ENCODE data around the gene SLC46A1.
A peak's percentile ranks its signal among the peaks of the same experiment; 100 is the strongest.
"Not testable (repeated sequence)": the region's sequence is repeated elsewhere in the genome, so short reads cannot be mapped to it uniquely, and the experiment has no call there.

The SLC46A1 gene

GRCh38 chr17:28405632-28406472 is at the start of gene SLC46A1:
Gene SLC46A1, minus strand, starts transcription at chr17:28406212. Its CDS starts 98 bp downstream, at chr17:28406114.
- peak; percentile 79 for DNase-seq (ENCODE audit: low spot score)

- no peak for DNase-seq (ENCODE audit: low spot score)
These were observed 43.8 kb upstream of the SLC46A1 start for GRCh38 chr17:28449859-28450258.

- no peak for DNase-seq (ENCODE audit: low spot score)
These were observed 41.4 kb upstream of the SLC46A1 start for GRCh38 chr17:28447396-28447760.

DNA sequence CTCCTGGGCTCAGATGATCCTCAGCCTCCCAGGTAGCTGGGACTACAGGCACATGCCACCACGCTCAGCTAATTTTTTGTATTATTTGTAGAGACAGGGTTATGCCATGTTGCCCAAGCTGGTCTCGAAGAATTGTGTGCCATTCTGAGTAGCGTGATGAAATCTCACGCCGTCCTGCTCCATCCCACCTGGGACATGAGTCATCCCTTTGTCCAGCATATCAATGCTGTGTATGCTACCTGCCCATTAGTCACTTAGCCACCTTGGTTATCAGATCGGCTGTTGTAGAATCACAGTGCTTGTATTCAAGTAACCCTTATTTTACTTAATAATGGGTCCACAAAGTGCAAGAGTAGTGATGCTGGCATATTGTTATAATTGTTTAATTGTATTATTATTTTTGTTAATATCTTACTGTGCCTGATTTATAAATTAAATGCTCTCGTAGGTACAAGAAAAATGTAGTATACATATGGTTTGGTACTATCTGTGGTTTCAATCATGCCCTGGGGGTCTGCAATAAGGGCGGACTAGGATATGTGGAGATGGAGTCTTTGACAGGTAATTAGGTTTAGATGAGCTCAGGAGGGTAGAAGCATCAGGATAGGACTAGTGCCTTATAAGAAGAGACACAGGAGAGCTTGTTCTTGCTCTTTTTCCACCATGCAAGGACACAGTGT is 40.8 kb upstream of the SLC46A1 start:
- no peak for DNase-seq (ENCODE audit: low spot score)

GRCh38 chr17:28443901-28444638 is 38.1 kb upstream of the SLC46A1 start:
- DNase-seq (ENCODE audit: low spot score), result no peak

GRCh38 chr17:28434326-28434725 is 28.3 kb upstream of the SLC46A1 start:
- DNase-seq (ENCODE audit: low spot score), result not testable (repeated sequence)

GRCh38 chr17:28433721-28434120 is 27.7 kb upstream of the SLC46A1 start:
- DNase-seq (ENCODE audit: low spot score), result no peak

- DNase-seq (ENCODE audit: low spot score), result not testable (repeated sequence)
These were observed 22.0 kb upstream of the SLC46A1 start for GRCh38 chr17:28427982-28428381.

- no peak for DNase-seq (ENCODE audit: low spot score)
These were observed 21.4 kb upstream of the SLC46A1 start for GRCh38 chr17:28427371-28427770.

GRCh38 chr17:28426081-28426519 is 20.1 kb upstream of the SLC46A1 start:
- peak; percentile 56 for DNase-seq (ENCODE audit: low spot score)

- DNase-seq (ENCODE audit: low spot score), result no peak
These were observed 19.2 kb upstream of the SLC46A1 start for GRCh38 chr17:28425206-28425605.

DNA sequence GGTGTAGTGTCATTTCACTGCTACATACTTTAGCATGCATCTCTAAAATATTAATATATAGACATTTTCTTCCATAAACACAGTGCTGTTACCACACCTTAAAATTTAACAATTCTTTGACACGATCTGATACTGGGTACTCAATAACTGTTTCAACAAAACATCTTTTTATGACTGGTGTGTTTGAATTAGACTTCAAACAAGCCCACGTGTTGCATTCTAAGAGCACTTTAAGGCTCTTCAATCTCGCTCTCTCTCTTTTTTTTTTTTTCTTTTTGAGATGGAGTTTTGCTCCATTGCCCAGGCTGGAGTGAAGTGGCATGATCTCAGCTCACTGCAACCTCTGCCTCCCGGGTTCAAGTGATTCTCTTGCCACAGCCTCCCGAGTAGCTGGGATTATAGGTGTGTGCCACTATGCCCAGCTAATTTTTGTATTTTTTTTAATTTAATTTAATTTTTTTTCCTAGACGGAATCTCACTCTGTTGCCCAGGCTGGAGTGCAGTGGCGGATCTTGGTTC is 15.8 kb upstream of the SLC46A1 start:
- no peak for DNase-seq (ENCODE audit: low spot score)

DNA sequence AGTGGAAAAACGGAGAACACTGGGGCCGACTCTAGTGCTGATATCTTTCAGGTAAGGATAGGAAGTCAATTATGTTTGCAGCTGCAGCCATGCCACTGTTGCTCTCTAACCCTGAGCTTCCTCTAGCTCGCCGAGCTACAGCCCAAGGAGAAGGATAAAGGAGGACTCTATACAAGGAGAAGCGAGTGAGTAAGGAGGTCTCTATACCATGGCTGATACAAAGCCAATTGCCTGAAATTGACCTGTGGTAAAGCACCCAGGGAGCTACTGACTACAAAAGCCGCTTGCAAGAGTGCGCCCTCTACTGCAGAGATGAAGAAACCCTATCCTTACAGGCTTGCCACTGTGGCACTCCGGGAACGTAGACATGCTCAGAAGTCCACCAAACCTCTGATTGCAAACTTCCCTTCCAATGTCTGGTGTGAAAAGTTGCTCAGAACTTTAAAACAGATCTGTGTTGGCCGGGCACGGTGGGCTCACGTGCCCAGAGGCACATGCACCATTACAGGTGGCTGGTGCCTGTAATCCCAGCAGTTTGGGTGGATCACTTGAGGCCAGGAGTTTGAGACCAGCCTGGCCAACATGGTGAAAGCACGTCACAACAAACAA is 10.8 kb upstream of the SLC46A1 start:
- peak; percentile 83 for DNase-seq (ENCODE audit: low spot score)

DNA sequence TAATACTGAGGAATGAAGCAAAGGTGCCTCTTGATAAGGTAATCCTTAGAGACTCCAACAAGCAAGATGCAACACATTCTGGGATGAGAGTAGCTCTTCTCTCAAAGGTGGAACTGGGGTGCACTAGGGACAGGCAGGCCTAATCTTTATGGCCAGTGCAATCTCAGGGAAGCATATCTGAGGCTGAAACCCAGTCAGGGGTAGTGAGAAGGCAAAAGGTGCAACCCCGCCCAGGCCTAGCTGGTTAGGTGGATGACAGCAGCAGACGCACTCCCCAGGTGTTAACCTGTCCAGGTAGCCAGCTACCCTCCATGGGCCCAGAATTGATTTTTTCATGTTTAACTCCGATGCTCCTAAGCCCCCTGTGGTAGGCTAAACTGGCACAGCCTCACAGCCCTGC is 9.9 kb upstream of the SLC46A1 start:
- DNase-seq (ENCODE audit: low spot score), result no peak

DNA sequence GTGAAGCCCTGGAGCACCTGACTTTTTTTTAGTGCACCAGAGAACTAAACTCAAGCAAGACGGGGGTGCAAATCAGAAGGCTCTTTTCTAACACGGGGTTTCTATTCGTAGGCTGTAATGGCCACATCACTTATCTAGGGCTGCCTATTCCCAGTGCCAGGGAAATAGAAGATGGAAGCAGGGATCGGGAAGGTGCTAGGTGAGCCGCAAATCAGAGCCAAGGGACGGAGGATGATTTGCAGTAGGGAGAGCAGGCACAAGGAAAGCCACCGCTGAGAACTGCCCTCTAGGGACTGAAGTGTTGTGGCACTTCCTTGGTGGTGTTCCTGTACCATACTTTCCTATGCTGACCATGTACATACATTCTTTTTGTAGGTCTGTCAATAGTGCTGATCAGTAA is 7.8 kb upstream of the SLC46A1 start:
- no peak for DNase-seq (ENCODE audit: low spot score)

GRCh38 chr17:28412099-28412498 is 6.1 kb upstream of the SLC46A1 start:
- DNase-seq (ENCODE audit: low spot score), result no peak

DNA sequence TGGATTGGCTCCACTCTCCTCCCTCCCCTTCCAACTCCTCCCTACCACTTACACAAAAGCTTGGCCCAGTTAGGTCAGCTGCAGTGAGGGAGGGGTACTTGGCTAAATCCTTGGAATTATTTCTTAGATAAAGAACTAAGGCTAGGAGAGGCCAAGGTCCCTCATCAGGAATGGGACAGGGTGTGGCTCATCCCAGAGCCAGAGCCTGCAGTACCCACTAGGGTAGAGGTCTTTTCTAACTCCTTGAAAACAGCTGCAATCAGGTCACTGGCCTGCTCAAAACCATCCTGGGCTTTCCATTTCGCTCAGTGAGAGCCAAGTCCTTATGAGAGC is 1.9 kb upstream of the SLC46A1 start:
- DNase-seq (ENCODE audit: low spot score), result no peak

DNA sequence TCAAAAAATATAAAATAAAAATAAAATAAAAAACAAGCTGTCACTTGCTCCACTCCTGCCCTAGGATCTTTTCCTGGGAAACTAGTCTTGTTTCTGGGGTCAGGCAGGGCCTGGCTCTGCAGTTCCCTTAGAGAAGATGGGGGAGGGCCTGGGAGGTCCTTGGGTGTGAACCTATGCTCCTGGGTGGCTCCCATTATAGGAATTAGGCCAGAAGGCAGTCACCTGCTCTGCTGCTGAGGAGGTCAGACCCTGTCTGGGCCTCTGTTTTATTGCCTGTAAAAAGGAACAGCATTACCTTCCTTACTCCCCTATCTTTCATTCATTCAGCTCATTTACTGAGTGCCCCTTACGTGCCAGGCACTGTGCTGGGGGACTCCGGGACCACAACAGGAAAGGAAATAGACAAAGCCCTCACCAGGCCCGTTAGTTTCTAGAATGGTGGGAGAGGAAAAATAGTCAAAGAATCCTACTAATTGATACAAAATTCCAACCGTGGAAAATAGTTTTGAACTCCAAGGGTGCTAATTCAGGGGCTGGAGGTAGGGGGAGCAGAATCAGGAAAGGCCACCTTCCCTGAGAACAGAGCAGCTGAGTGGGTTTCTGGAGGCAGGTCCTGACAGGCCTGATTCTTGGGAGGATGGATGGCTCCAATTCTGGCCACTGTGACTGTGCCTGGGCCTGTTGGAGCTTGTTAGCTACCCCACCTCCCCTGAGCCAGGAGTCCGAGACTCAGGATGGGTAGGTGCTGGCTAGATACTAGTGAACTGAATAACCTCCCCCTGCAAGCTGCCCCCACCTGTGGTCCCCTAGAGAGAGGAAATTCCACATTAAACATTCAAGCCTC is 1.3 kb upstream of the SLC46A1 start:
- DNase-seq (ENCODE audit: low spot score), result no peak

GRCh38 chr17:28406473-28406814 is 432 bp upstream of the SLC46A1 start:
- DNase-seq (ENCODE audit: low spot score), result no peak

DNA sequence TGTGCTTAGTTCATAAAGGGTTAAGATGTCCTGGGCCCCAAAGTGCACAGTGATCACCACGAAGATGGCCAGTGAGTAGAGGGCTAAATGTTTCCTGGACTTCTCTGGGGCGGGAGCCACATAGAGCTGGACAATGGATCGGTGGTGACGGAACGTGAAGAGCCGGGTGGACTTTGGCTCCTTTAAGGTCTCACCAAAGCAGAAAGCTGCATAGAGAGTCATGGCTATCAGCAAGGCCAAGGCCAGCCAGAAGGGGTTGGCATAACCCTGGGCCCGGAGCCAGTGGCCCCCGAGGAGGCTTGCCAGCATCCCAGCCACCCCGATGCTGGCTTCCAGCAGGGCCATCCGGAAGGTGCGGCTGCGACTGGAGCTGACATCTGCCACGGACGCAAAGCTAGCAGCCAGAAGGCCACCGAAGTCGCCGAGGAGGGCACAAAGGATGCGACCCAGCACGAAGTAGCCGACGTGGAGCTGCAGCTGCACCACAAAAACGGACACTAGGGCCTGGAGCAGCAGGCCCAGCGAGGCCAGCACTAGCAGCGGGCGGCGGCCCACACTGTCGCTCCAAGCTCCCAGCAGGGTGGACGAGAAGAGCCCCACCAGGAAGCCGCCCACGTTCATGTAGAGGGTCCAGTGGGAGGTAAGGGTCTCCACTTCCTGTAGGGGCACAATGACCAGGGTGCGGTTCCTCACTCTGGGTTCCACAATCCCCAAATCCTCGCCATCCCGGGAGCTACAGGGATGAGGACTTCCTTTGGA is 1.0 kb downstream of the SLC46A1 start:
- peak; percentile 41 for DNase-seq (ENCODE audit: low spot score)

DNA sequence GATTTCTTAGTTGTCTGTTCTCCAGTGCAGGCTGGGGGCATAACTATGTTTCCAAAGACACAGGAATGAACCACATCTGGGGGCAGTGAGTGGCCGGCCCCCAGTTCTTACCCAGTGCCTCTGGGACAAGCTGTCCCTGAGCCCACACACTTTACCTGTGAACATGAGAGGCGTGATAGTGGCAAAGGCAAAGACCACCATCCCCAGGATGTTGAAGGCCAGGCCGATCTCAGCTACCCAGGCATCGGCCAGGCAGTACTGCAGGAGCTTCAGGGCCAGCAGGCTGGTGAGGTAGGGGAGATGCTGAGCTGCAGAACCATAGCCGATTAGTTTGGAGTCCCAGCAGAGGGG is 1.6 kb downstream of the SLC46A1 start:
- DNase-seq (ENCODE audit: low spot score), result no peak
